ENCODE results near the gene DIO2.

DIO2 gene

DNA sequence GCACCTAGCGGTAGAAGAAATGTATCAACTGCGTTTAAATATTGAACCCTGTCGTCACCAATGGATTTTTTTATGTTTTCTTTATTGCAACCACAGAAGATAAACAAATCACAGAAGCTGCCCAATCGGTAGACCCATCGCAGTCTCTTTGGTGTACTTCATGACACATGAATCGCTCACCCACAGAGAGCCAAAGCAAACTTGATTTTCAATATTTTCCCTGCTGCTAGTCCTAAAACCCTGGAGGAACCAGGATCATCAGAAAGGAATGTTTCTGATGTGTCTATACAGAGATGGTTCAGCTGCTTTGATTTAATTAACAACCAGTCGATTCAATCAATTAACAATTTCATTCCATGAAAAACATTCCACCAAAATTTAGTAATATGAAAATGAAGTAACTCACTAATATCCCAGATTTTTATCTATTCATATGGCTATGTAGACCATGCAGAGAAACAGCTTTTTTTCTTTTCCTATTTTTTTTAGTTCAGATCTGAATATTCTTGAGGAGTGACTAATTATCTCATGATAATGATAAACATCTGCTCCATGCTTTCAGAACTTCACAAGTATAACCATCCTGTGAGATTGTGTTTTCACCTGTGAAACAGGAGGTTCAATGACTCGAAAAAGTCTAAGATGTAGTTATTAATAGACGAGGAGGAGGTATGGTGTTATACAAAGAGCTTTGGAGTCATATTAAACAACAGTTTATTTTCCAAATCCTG, 46.1 kb downstream of the DIO2 start:
- Histone ChIP-seq H3K9me3 (replicated peaks; ENCODE audit: insufficient read depth, low read length) (no peaks in the 10 kb centered on the region), H2AFZ (ENCODE audit: low read length) (no peak overlapping the region), H3K79me2 (ENCODE audit: low read length) (no peaks in the 10 kb centered on the region), H3K4me2 (ENCODE audit: low read depth, low read length) (no peak overlapping the region), H3K27ac (ENCODE audit: low read length) (no peak overlapping the region), H3K4me3 (ENCODE audit: low read length) (no peak overlapping the region), H4K20me1 (ENCODE audit: insufficient read depth, low read length) (no peaks in the 10 kb centered on the region), H3K9me2 (replicated peaks; ENCODE audit: insufficient read depth, low read length) (no peaks in the 10 kb centered on the region), H3K36me3 (replicated peaks; ENCODE audit: insufficient read depth, low read length) (no peaks in the 10 kb centered on the region), H3K4me1 (ENCODE audit: low read length) (no peaks in the 10 kb centered on the region), H3K27me3 (replicated peaks; ENCODE audit: insufficient read depth, low read length) (no peaks in the 10 kb centered on the region), H3K9ac (ENCODE audit: low read length) (no peak overlapping the region), H3F3A (ENCODE audit: insufficient read depth, low read length) (no peaks in the 10 kb centered on the region)
- TF ChIP-seq EZH2phosphoT487 (IDR thresholded peaks at IDR 0.05; ENCODE audit: low read length) (no peak), CTCF (IDR thresholded peaks at IDR 0.05; ENCODE audit: low read length) (no peak), EZH2 (optimal IDR thresholded peaks at IDR 0.05; ENCODE audit: low read depth, low read length) (no peak)
- no peak for DNase-seq

- Histone ChIP-seq H3K4me2 (ENCODE audit: low read depth, low read length) (no peak overlapping the region), H4K20me1 (ENCODE audit: insufficient read depth, low read length) (no peaks in the 10 kb centered on the region), H3K79me2 (ENCODE audit: low read length) (no peaks in the 10 kb centered on the region), H2AFZ (ENCODE audit: low read length) (no peak overlapping the region), H3K27ac (ENCODE audit: low read length) (no peak overlapping the region), H3K9ac (ENCODE audit: low read length) (no peak overlapping the region), H3K4me3 (ENCODE audit: low read length) (no peak overlapping the region), H3K27me3 (replicated peaks; ENCODE audit: insufficient read depth, low read length) (no peaks in the 10 kb centered on the region), H3F3A (ENCODE audit: insufficient read depth, low read length) (no peaks in the 10 kb centered on the region), H3K4me1 (ENCODE audit: low read length) (no peaks in the 10 kb centered on the region), H3K9me3 (replicated peaks; ENCODE audit: insufficient read depth, low read length) (no peaks in the 10 kb centered on the region), H3K9me2 (replicated peaks; ENCODE audit: insufficient read depth, low read length) (no peaks in the 10 kb centered on the region), H3K36me3 (replicated peaks; ENCODE audit: insufficient read depth, low read length) (no peaks in the 10 kb centered on the region)
- TF ChIP-seq EZH2phosphoT487 (IDR thresholded peaks at IDR 0.05; ENCODE audit: low read length) (no peak), CTCF (IDR thresholded peaks at IDR 0.05; ENCODE audit: low read length) (no peak), EZH2 (optimal IDR thresholded peaks at IDR 0.05; ENCODE audit: low read depth, low read length) (no peak)
- DNase-seq, result no peak
Observed at GRCh38 chr14:80152763-80153162, 58.5 kb downstream of the DIO2 start.

DNA sequence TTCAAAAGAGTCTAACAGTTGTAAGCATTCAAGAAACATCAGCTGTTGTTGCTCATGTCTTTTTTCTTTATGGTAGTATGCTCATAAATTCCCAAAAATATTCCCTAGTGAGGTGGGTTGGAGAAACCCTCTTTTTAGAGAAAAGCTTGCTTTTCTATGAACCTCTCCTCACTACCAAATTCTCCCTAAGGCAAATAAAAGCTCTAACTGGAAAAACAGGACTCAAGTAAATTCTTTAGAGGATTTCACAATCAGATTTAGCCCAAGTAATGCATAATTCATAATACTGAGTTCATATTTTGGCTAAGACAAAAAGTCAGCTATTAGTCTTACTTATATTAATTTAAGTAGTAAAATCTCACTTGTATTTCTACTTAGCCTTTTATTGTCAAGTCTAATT, 59.1 kb downstream of the DIO2 start:
- H3K27me3 ChIP-seq (replicated peaks; ENCODE audit: insufficient read depth, low read length), result no peaks in the 10 kb centered on the region
- no peak overlapping the region for H3K9ac ChIP-seq (ENCODE audit: low read length)
- TF ChIP-seq CTCF (IDR thresholded peaks at IDR 0.05; ENCODE audit: low read length) (no peak), EZH2phosphoT487 (IDR thresholded peaks at IDR 0.05; ENCODE audit: low read length) (no peak), EZH2 (optimal IDR thresholded peaks at IDR 0.05; ENCODE audit: low read depth, low read length) (no peak)
- no peak overlapping the region for H3K27ac ChIP-seq (ENCODE audit: low read length)
- no peaks in the 10 kb centered on the region for H4K20me1 ChIP-seq (ENCODE audit: insufficient read depth, low read length)
- no peak overlapping the region for H2AFZ ChIP-seq (ENCODE audit: low read length)
- H3F3A ChIP-seq (ENCODE audit: insufficient read depth, low read length), result no peaks in the 10 kb centered on the region
- no peak for DNase-seq
- no peaks in the 10 kb centered on the region for H3K9me2 ChIP-seq (replicated peaks; ENCODE audit: insufficient read depth, low read length)
- no peak overlapping the region for H3K4me3 ChIP-seq (ENCODE audit: low read length)
- H3K4me2 ChIP-seq (ENCODE audit: low read depth, low read length), result no peak overlapping the region
- no peaks in the 10 kb centered on the region for H3K36me3 ChIP-seq (replicated peaks; ENCODE audit: insufficient read depth, low read length)
- H3K9me3 ChIP-seq (replicated peaks; ENCODE audit: insufficient read depth, low read length), result no peaks in the 10 kb centered on the region
- H3K79me2 ChIP-seq (ENCODE audit: low read length), result no peaks in the 10 kb centered on the region
- H3K4me1 ChIP-seq (ENCODE audit: low read length), result no peaks in the 10 kb centered on the region
